Occipital lobe (tissue), 2 donors: ENCODE results near the gene PKIG. TPM values are rescaled to one million over a fixed set of nuclear protein-coding genes. Genes with fewer than 3 reads are reported as not detected.
"Not testable (repeated sequence)": the region's sequence is repeated elsewhere in the genome, so short reads cannot be mapped to it uniquely, and the experiment has no call there.

ENCODE experiments used
- DNase-seq: peaks from one replicate; lab custom pipeline; 2025; lab: John Stamatoyannopoulos, UW
- total RNA-seq: library from RNA; depleted of rRNA; stranded (reverse); fragments of >200 nt; gene quantifications from one replicate; pipeline ENCODE4 v1.2.3, GENCODE V29; 2014

Gene PKIG
- total RNA-seq, 1 donor from 2014 or later: 19.8 TPM

DNA sequence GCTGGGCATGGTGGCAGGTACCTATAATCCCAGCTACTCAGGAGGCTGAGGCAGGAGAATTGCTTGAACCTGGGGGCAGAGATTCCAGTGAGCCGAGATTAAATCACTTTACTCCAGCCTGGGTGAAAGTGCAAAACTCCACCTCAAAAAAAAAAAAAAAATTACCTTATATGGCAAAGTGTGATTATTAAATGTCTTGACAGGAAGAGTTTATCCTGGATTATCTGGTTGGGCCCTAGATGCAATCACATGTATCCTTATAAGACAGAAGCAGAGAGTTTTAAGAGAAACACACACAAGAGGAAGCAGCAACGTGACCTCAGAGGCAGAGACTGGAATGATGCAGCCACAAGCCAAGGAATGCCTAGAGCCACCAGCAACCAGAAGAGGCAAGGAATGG, 58.1 kb downstream of the PKIG start:
- DNase-seq: no peak

GRCh38 chr20:44641325-44641724, 58.9 kb downstream of the PKIG start:
- no peak for DNase-seq

DNA sequence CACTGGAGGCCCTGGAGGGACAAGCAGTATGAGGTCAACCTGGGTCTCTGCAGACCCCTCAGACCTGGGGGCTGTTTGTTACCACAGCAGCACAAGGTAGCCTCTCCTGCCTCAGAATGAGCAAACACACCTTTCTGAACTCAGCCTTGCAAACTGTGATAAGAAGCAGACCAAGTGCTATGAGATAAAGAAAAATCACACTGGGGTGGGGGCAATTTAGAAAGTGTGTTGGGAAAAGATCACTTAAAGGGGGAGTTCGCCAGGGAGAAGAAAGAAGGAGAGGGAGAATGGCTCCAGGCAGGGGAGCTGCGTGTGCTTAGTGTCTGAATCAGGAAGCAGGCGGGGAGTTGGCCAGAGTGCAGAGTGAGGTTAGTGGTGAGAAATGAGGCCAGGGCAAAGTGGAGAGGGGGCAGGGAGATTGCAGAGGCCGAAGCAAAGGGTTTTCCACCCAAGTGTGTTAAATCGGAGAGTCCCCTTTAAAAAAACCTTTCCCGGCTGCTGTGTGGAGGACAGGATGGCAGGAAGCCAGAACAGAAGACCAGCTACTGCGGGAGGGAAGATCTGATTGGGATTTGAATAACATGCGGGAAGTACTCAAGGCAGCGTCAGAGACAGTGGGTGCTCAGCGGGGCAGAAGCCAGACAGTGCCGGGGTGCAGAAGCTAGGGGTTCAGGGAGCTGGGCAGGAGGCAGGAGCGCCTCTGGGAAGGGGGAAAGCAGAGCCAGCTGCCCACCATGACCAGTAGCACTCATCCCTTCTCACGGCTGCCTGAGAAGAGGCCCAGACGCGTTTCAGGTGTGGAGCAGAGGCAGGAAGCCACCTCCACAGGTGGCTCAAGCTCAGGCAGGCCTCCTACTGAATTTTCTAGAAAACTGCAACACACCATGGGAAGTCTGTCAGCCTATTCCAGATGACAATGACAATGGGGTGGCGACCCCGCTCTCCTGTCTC, 60.1 kb downstream of the PKIG start:
- DNase-seq: no peak

- no peak for DNase-seq
Observed at GRCh38 chr20:44643154-44643519, 60.8 kb downstream of the PKIG start.

DNA sequence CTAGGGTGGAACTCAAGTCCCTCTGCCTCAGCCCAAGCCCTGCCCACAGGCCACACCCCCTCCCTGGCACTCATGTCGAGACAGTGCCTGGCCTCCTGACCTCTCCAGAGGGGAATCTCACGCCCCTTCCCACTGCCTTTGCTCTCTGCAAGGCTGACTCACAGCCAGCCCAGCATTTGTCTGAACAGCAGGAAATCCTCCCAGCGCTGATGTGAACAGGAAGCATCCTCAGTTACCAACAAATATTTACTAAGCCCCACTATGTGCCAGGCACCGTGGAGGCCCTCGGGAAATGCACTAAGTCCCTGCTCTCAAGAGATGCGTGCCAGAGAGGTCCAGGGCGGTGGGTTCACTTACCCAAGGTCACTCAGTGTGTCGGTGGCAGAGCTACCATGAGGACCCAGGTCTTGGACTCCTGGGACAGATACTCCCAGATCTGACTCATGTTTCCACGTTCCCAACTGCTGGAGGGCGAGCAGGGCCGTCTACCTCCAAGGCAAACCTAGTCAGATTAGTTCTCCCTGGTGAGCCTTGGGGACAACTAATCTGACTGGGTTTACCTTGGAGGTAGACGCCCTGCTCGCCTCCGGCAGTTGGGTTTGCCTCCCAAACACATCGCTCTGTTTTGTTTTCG, 61.3 kb downstream of the PKIG start:
- no peak for DNase-seq

DNA sequence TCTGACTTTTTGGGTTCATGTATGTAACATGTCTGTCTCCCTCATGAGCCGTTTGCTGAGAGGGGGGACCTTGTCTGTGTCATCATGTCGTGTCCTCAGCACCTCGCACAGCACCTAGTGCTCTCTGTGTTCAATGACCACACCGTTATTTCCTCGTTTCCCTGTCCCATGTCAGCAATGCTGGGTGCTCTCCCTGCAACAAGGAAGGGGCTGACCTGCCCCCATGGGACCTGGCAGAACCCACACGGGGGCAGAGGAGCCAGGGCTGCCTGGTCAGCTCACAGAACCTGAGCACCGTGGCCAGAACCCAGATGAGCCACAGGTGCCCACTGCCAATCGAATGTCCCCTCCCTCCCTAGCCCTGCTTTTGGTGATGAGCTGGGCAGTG, 61.8 kb downstream of the PKIG start:
- no peak for DNase-seq

DNA sequence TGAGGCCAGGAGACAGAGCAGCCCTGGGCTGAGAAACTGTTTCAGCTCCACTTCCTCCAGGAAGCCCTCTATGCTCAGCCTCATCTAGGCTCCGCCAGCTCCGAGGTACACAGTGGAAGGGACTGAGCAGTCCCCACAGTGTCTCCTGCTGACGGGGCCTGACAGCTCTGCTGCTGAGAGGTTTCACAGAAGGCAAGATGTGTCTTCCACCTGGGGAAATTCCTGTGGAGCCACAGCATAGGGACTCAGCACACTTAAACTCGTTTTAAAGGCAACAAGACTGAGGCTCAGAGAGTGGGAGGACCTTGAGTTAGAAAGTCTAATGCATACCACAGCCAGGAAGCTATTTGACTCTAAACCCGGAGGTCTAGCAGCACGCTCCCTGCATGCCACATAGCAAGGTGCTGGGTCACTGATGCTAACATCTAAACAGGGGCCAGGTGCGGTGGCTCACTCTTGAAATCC, 62.3 kb downstream of the PKIG start:
- DNase-seq: no peak

DNA sequence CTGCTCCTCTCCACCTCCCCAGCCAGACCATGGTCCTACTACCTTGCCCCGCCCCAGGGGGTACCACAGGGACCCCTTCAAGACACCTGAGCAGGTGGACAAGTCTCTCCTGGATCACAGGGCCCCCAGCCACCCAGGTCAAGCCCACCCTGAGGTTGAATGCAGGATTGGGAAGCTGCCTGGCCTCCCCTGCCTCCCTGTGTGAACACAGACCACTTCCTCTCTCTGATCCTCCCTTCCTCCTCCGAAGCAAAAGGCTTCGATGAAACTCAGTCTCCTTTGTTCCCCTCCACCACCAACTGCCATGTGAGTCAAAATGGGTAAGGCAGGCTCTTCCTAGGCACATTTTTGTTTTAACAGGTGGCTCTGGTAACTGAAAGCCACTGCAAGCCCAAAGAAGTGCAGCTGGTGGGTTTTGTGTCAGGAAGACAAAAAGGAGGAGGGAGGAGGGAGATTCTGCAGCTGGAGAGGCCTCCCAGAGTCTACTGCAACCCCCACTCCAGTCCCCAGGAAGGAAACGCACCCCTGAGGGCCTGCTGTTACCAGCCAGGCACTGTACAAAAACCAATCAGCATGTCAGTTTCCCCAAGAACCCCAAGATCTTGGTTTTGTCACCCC, 63.8 kb downstream of the PKIG start:
- DNase-seq: no peak

- no peak for DNase-seq
Observed at GRCh38 chr20:44646641-44647274, 64.4 kb downstream of the PKIG start.

- DNase-seq: no peak
Observed at GRCh38 chr20:44648068-44648467, 65.7 kb downstream of the PKIG start.

DNA sequence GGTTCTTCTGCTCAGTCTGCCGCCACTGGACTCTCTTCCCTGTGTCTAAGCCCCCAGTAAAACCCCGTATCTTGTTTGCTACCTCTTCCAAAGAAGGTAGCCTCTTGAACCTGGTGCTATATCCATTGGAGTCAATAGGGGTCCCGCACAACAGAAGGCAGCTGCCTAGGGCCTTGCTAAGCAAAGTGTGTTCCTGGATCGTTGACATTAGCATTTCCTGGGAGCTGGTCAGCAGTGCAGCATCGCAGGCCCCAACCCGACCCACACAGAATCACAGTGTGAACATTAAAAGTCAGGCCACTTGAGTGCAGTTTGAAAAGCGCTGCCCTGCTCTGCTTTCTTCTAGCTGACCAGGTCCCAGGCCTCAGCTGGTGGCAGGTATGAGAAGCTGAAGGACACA, 66.2 kb downstream of the PKIG start:
- DNase-seq: no peak

DNA sequence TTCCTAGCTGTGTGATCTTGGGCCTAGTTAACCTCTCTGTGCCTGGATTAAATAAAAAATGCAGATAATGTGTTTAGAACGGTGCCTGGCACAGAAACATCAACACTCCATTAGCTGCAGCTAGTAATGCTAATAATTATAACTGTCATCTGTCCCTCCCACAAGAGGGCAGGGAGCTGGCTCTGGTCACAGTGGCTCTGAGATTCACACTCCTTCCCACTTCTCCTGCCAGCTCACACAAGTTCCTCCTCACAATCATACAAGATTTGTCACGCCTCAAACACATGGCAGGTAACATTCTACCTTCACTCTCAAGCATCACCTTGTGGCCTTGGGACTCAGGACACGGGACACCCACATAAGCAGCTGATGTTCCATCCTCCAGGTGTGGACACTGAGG, 66.7 kb downstream of the PKIG start:
- DNase-seq: no peak

DNA sequence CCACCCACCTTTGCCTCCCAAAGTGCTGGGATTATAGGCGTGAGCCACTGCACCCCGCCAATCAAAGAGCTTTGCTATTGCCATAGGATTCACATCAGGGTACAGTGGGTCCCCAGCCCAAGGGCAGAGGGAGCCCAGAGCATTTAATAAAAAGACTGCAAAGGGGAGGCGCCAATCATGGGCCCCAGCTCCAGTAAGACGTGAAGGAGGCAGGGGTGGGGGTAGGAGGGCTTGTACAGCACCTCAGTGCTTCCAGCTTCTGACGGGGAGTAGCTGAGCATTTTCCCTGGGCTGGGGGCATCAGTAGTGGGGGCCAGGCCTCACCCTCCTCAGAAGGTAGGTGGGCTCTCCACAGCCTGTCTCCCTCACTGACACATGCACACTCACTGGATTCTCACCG, 67.6 kb downstream of the PKIG start:
- DNase-seq: no peak

DNA sequence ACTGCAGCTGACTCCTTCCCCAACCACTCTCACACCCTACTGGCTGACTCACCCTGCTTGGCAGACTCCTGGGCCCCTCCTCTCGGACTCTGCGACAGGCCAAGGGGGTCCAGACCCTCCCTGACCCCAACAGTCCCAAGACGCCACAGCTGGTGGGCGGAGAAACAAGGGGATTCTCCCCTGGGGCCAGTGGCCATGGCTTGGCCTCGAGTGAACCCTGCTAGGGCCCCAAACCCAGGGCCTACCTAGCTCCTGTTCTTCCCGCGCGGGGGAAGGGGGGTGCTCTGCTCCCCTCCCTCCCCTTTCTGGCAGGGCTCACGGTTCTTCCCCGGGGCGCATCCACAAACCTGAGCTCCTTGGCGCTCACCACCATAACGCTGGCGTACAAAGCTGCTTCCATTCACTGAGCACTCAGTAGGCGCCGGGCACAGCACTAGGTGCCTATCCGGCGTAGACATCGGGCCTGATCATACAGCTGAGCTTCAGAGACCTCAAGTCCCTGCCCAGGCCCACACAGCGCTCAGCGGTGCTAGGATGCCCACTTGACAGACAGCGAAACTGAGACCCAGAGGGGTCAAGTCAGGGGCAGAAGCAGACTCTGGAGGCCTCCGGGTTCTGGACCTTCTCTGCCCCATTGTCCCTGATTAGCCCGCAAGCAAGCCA, 68.5 kb downstream of the PKIG start:
- DNase-seq: no peak

- DNase-seq: no peak
Observed at GRCh38 chr20:44651434-44651683, 69.0 kb downstream of the PKIG start.

DNA sequence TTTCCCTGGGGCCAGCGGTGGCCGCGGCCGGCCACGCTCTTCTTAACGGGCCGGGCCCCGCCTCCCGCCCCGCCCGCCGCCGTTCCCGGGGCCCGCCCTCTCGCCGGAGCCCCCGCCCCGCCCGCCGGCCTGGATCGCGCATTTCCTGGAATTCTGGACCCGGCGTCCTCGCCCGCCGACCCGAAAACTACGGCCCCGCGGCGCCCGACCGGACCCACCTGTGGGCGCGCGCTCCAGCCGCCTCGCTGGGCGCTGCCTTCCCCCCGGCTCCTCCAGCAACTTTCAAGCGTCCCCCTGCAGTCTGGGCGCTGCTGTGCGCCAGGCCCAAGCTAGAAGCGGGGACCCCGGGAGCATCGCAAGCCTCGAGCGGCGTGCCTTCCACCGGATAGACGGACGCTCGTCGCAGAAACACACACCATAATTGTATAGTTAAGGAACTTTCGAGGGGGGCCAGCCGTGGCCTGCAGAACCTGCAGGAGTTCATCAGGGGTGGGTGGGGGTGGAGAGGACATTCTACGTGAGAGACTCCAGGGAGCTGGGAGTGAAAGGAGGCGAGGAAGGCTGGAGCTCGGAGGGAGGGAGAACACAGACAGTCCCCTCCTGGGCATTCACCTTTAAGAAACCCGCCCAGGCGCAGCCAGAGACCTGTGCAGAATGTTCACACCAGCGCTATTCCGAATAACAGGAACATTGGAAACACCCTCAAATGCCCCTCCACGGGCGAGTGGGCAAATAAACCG, 69.5 kb downstream of the PKIG start, which contains the start of gene ADA:
Gene ADA, minus strand, starts transcription at position 16 of the 740 bp plus-strand sequence. CDS start 92 bp downstream, outside the sequence.
- DNase-seq: no peak

GRCh38 chr20:44653546-44653945, 71.2 kb downstream of the PKIG start:
- no peak for DNase-seq

DNA sequence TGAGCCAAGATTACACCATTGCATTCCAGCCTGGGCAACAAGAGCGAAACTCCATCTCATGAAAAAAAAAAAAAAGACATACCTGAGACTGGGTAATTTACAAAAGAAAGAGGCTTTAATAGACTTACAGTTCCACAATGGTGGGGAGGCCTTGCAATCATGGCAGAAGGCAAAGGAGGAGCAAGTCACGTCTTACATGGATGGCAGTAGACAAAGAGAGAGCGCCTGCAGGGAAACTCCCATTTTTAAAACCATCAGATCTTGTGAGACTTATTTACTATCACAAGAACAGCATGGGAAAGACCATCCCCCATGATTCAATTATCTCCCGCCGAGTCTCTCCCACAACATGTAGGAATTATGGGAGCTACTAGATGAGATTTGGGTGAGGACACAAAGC, 71.8 kb downstream of the PKIG start:
- not testable (repeated sequence) for DNase-seq

GRCh38 chr20:44656448-44656847, 74.1 kb downstream of the PKIG start:
- no peak for DNase-seq

DNA sequence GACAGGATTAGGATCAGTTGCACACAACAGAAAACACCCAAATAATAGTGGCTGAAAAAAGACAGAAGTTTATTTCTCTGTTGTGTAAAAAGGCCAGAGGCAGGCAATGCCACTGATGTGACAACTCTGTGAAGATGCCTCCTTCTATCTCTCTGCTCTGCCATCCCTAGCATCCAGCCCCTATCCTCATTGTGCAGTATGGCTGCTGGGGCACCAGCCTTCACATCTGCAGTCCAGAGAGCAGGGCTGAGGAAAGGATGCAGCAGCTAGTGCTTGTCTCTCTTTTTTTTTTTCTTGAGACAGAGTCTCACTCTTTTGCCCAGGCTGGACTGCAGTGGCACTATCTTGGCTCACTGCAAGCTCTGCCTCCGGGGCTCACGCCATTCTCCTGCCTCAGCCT, 75.5 kb downstream of the PKIG start:
- no peak for DNase-seq

DNA sequence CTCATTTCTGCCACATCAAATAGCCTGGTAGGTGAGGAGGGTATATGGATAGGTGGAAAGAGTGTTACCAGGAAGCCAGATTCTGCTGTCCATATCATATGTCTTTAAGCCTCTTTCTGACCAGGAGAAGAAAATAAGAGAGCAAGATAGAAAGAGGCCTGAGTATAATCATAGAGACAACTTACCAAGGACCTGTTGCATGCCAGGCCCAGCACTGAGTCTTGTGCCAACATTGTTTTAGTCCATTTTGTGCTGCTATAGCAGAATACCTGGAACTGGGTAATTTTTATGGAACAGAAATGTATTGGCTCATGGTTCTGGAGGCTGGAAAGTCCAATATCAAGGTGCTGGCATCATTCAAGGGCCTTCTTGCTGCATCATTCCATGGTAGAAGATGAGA, 76.4 kb downstream of the PKIG start:
- no peak for DNase-seq
